NCI-H2107 treated with DMSO at 0.1 percent for 48 hours (cell line): Measurements from ENCODE around the gene UPF3A.
"Not testable (repeated sequence)": the region's sequence is repeated elsewhere in the genome, so short reads cannot be mapped to it uniquely, and the experiment has no call there.

ENCODE experiments used
- DNase-seq: peaks from one replicate; lab custom pipeline; 2025; ENCODE audit not compliant: unreplicated experiment; lab: John Stamatoyannopoulos, UW

UPF3A gene

GRCh38 chr13:114333881-114334280, 52.5 kb downstream of the UPF3A start:
- DNase-seq, result peak; percentile 66

- DNase-seq, result no peak
Observed at GRCh38 chr13:114334305-114335053, 53.1 kb downstream of the UPF3A start.

- not testable (repeated sequence) for DNase-seq
Observed at GRCh38 chr13:114336457-114336856, 55.1 kb downstream of the UPF3A start.

GRCh38 chr13:114338959-114339358, 57.6 kb downstream of the UPF3A start:
- no peak for DNase-seq

GRCh38 chr13:114339857-114340534, 58.6 kb downstream of the UPF3A start:
- peak; percentile 24 for DNase-seq

- DNase-seq, result no peak
Observed at GRCh38 chr13:114341003-114341777, 59.8 kb downstream of the UPF3A start.

- DNase-seq, result not testable (repeated sequence)
Observed at GRCh38 chr13:114347256-114347655, 65.9 kb downstream of the UPF3A start.

GRCh38 chr13:114352763-114353162, 71.4 kb downstream of the UPF3A start:
- not testable (repeated sequence) for DNase-seq

- DNase-seq, result not testable (repeated sequence)
Observed at GRCh38 chr13:114353382-114353781, 72.0 kb downstream of the UPF3A start.
